K562 (cell line): Measurements from ENCODE around the gene ITPKB. TPM values are rescaled to one million over a fixed set of nuclear protein-coding genes. Genes with fewer than 3 reads are reported as not detected.

ENCODE experiments used
- ATAC-seq: fragments of 200-7000 bp; cut with Tn5 transposase; 3 replicates; pipeline ENCODE4 v1.9.1; 2020; ENCODE audit warnings: moderate library complexity
- BruUV-seq: library from RNA; stranded (reverse); fragments of 400-500 nt; replicated peaks from 2 replicates; lab custom pipeline; 2021; lab: Mats Ljungman, UMichigan
- CTCF ChIA-PET: fragments of 300-600 bp; formaldehyde crosslinking; extraction: SDS; loops from one replicate; lab custom pipeline; 2021; ENCODE audit warnings: low intra/inter-chr PET ratio; lab: Yijun Ruan, JAX
- POLR2A ChIA-PET: fragments of 300-600, 350-650 bp; sonication (Branson Sonifier 250); formaldehyde crosslinking; extraction: SDS; loops from one replicate; lab custom pipeline; 2021; ENCODE audit warnings: antibody characterized with exemption, inconsistent platforms; lab: Yijun Ruan, JAX
- DNase-seq, 4 experiments: peaks; one replicate each; pipeline versions ENCODE4 v3.0.0 to v3.0.0-alpha.2; 2011 to 2018; ENCODE audit warnings: low spot score in 3 of 4, mixed read lengths in 3 of 4; ENCODE audit errors: extremely low read depth in 1 of 4
- FAIRE-seq: peaks from 2 replicates; lab custom pipeline; 2011; peaks lifted over from hg19 to GRCh38; lab: Jason Lieb, UNC
- H2AFZ ChIP-seq: 2 replicates; pipeline ENCODE4 v1.6.0; 2011; ENCODE audit warnings: low read depth, low read length, control low read depth, inconsistent platforms
- H3K27ac ChIP-seq: fragments of 200-600 bp; 3 replicates; pipeline ENCODE4 v1.8.0; 2011; ENCODE audit warnings: low read depth, mild to moderate bottlenecking, control low read depth, inconsistent platforms, low read length, moderate library complexity, mixed read lengths; ENCODE audit errors: extremely low read depth
- H3K27me3 ChIP-seq, 2 experiments: fragments of 300-600 bp in 1 of 2; 2 replicates in 1 of 2; 3 replicates in 1 of 2; pipeline versions ENCODE4 v1.6.0 to v1.8.0; 2011; ENCODE audit warnings: inconsistent platforms in 2 of 2, low read length in 2 of 2, mild to moderate bottlenecking in 1 of 2, mixed read lengths in 1 of 2, moderate library complexity in 1 of 2; ENCODE audit not compliant: control insufficient read depth in 2 of 2, insufficient read depth in 2 of 2
- H3K36me3 ChIP-seq: fragments of 300-600 bp; 3 replicates; pipeline ENCODE4 v1.8.0; 2011; ENCODE audit warnings: mild to moderate bottlenecking, low read length, inconsistent platforms; ENCODE audit not compliant: control insufficient read depth, insufficient read depth
- H3K4me1 ChIP-seq, 2 experiments: fragments of 200-600 bp in 1 of 2; replicated peaks in 1 of 2; 2 replicates in 1 of 2; 3 replicates in 1 of 2; pipeline versions ENCODE4 v1.5.1 to v1.8.0; 2011; ENCODE audit warnings: inconsistent platforms in 2 of 2, low read length in 2 of 2, mild to moderate bottlenecking in 1 of 2, mixed read lengths in 1 of 2, moderate library complexity in 1 of 2; ENCODE audit not compliant: control insufficient read depth in 2 of 2, insufficient read depth in 2 of 2
- H3K4me2 ChIP-seq: 2 replicates; pipeline ENCODE4 v1.6.1; 2011; ENCODE audit warnings: low read length, control low read depth, inconsistent platforms, mixed read lengths; ENCODE audit not compliant: insufficient read depth
- H3K4me3 ChIP-seq: fragments of 200-600 bp; sonication (generic), shearing (Covaris generic); 2 replicates; pipeline ENCODE4 v1.5.1; 2016; ENCODE audit warnings: control low read depth, inconsistent platforms
- H3K79me2 ChIP-seq: fragments of 200-600 bp; 3 replicates; pipeline ENCODE4 v1.8.0; 2011; ENCODE audit warnings: low read length, inconsistent platforms; ENCODE audit not compliant: control insufficient read depth, insufficient read depth
- H3K9ac ChIP-seq, 2 experiments: 2 replicates each; pipeline versions ENCODE4 v1.6.0 to v1.6.1; 2011; ENCODE audit warnings: low read depth in 2 of 2, low read length in 2 of 2, control low read depth in 1 of 2, inconsistent platforms in 1 of 2, mild to moderate bottlenecking in 1 of 2, mixed read lengths in 1 of 2; ENCODE audit not compliant: insufficient read depth in 1 of 2
- H3K9me1 ChIP-seq: one replicate; pipeline ENCODE4 v1.6.0; 2011; ENCODE audit warnings: inconsistent platforms, mild to moderate bottlenecking, low read length, moderate library complexity; ENCODE audit not compliant: control insufficient read depth, insufficient read depth
- H3K9me3 ChIP-seq: replicated peaks from 2 replicates; pipeline ENCODE4 v1.5.1; 2011; ENCODE audit warnings: low read depth, low read length, inconsistent platforms; ENCODE audit not compliant: control insufficient read depth, insufficient read depth
- H4K20me1 ChIP-seq: replicated peaks from 2 replicates; pipeline ENCODE4 v1.6.1; 2011; ENCODE audit warnings: low read length, inconsistent platforms, mixed read lengths; ENCODE audit not compliant: control insufficient read depth, insufficient read depth
- EGR1 ChIP-seq: fragments of 450-650 bp; conservative IDR thresholded peaks from 2 replicates; pipeline ENCODE4 v1.6.1; 2017; ENCODE audit warnings: mild to moderate bottlenecking
- FOXJ2 ChIP-seq: fragments of 200-800 bp; sonication (Bioruptor generic); IDR thresholded peaks from 2 replicates; pipeline ENCODE4 v1.6.1; 2016; ENCODE audit warnings: missing genetic modification characterization, missing compliant biosample characterization
- GTF2B ChIP-seq: IDR thresholded peaks from 2 replicates; pipeline ENCODE4 v1.6.1; 2011; ENCODE audit not compliant: insufficient read length; ENCODE audit errors: extremely low read depth
- MTA2 ChIP-seq: fragments of 450-650 bp; IDR thresholded peaks from 2 replicates; pipeline ENCODE4 v1.6.1; 2016; ENCODE audit warnings: low read depth
- RB1 ChIP-seq: fragments of 450-650 bp; IDR thresholded peaks from 2 replicates; pipeline ENCODE4 v1.6.1; 2017; ENCODE audit warnings: low read depth, mild to moderate bottlenecking
- TCF15 ChIP-seq: fragments of 250-450 bp; sonication (Bioruptor Pico); IDR thresholded peaks from 2 replicates; pipeline ENCODE4 v1.8.0; 2022; ENCODE audit warnings: moderate library complexity, mild to moderate bottlenecking, inconsistent platforms
- VEZF1 ChIP-seq: fragments of 200-800 bp; sonication (Bioruptor generic); IDR thresholded peaks from 2 replicates; pipeline ENCODE4 v1.6.1; 2017; ENCODE audit warnings: missing genetic modification characterization, missing compliant biosample characterization
- ZNF699 ChIP-seq: fragments of 250-450 bp; sonication (Bioruptor Pico); IDR thresholded peaks from 2 replicates; pipeline ENCODE4 v1.8.0; 2021; ENCODE audit warnings: mild to moderate bottlenecking, moderate library complexity; ENCODE audit not compliant: insufficient replicate concordance
- WGBS: fragments of 100-300 bp; shearing (Covaris generic); methylation state at CpG from one replicate; pipeline ENCODE4 v1.1.6; 2016; ENCODE audit warnings: low coverage, mixed read lengths; ENCODE audit not compliant: insufficient coverage; ENCODE audit errors: missing lambda C conversion rate; 5-methylcytosine and 5-hydroxymethylcytosine counted together
- in situ Hi-C: fragments of 300-500 bp; cut with MboI; formaldehyde crosslinking; loops from 4 replicates; pipeline ENCODE4 v1.15.0; 2018; ENCODE audit warnings: inconsistent platforms, mixed read lengths
- intact Hi-C: fragments of 100-400 bp; cut with micrococcal nuclease; formaldehyde crosslinking; loops from 2 replicates; pipeline ENCODE4 v1.14.2; 2022
- polyA plus RNA-seq, 8 experiments: library from polyadenylated mRNA; depleted of rRNA in 4 of 8; stranded (reverse) in 5 of 8; unstranded in 3 of 8; fragments of >200 nt; fragmentation: Nextera tagmentation in 2 of 8; fragmentation: Illumina TruSeq in 1 of 8; extraction: Ambion mirVana in 2 of 8; extraction: Trizol in 1 of 8; gene quantifications; 2 replicates each; pipeline versions ENCODE4 v1.2.1 to v1.2.3, GENCODE V29; 2011 to 2014; ENCODE audit warnings: inconsistent platforms in 1 of 8, missing spikeins in 1 of 8
- total RNA-seq, 7 experiments: library from RNA; depleted of rRNA in 6 of 7; stranded (reverse); fragments of >200 nt in 6 of 7; fragmentation: Illumina TruSeq in 2 of 7; extraction: Trizol in 2 of 7; gene quantifications; 2 replicates each; pipeline versions ENCODE4 v1.2.1 to v1.2.3, GENCODE V29; 2011 to 2021; ENCODE audit warnings: low replicate concordance in 1 of 7

ITPKB gene
- total and polyA plus RNA-seq, 9 of the 15 experiments (the other 6 are each of a cell fraction or from before 2014, with no cell fraction given) = 0.01 to 0.22 TPM; not detected in 7

- Histone ChIP-seq H3K27me3 (peaks cover 41 to 63% of the 10 kb centered on the region in 2 experiments), H3K9me1 (no peaks in the 10 kb centered on the region), H3K36me3 (no peaks in the 10 kb centered on the region), H4K20me1 (no peaks in the 10 kb centered on the region), H3K9me3 (no peaks in the 10 kb centered on the region), H3K4me3 (no peak overlapping the region), H3K4me2 (peak overlapping the region; percentile 79; the same call in 1 of the 2 replicates), H2AFZ (peak overlapping the region; percentile 86; the same call in 1 of the 2 replicates), H3K9ac (no peak overlapping the region), H3K79me2 (no peaks in the 10 kb centered on the region), H3K27ac (no peak overlapping the region), H3K4me1 (peaks cover 4 to 6% of the 10 kb centered on the region in 2 experiments; a peak in 3 of 5 replicates)
- WGBS = under 1% methylated on average over 5 of the region's 5 CpGs
- POLR2A ChIA-PET = interaction anchor here (0.6 to 1.6 kb wide), 3 partner anchors 10 to 23 kb away, joined by 3 to 5 read pairs (median 4); no protein-coding TSS in a partner anchor
- FAIRE-seq (no peak), ATAC-seq (no peak), DNase-seq (no peak)
- in situ Hi-C loops = no loop called here
- no TSS peak for BruUV-seq
- no peak for TF ChIP-seq FOXJ2 (tag)
- no peak for TF ChIP-seq ZNF699 (CRISPR knock-in tag)
- TF ChIP-seq RB1 = no peak
- no peak for TF ChIP-seq EGR1
- TF ChIP-seq GTF2B = no peak
- no peak for TF ChIP-seq MTA2
- TF ChIP-seq TCF15 = no peak
- no peak for TF ChIP-seq VEZF1 (CRISPR knock-in tag)
- CTCF ChIA-PET = no interaction called here
- intact Hi-C loops = no loop called here
These were observed 58.4 kb downstream of the ITPKB start for GRCh38 chr1:226680653-226681052.
